ENCODE data around the gene CD3E. TPM values are rescaled to one million over a fixed set of nuclear protein-coding genes. Genes with fewer than 3 reads are reported as not detected.

Gene CD3E
- total RNA-seq, 3 donors from 2014 or later: 0.66 to 6.0 (median 2.1) TPM

DNA sequence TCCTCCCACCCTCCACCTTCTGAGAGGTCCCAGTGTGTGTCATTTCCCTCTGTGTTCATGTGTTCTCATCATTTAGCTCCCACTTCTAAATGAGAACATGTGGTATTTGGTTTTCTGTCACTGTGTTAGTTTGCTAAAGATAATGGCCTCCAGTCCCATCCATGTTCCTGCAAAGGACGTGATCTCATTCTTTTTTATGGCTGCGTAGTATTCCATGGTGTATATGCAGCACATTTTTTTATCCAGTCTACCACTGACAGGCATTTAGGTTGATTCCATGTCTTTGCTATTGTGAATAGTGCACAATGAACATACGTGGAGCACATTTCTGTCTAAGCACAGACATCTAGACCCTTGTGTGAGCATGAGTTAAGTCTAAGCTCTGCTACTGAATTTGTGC is 5.7 kb downstream of the CD3E start:
- TF ChIP-seq POLR2AphosphoS5 (IDR thresholded peaks at IDR 0.05) (no peak), POLR2A (IDR thresholded peaks at IDR 0.05) (no peak)
- TF ChIP-seq, protein P1, sequence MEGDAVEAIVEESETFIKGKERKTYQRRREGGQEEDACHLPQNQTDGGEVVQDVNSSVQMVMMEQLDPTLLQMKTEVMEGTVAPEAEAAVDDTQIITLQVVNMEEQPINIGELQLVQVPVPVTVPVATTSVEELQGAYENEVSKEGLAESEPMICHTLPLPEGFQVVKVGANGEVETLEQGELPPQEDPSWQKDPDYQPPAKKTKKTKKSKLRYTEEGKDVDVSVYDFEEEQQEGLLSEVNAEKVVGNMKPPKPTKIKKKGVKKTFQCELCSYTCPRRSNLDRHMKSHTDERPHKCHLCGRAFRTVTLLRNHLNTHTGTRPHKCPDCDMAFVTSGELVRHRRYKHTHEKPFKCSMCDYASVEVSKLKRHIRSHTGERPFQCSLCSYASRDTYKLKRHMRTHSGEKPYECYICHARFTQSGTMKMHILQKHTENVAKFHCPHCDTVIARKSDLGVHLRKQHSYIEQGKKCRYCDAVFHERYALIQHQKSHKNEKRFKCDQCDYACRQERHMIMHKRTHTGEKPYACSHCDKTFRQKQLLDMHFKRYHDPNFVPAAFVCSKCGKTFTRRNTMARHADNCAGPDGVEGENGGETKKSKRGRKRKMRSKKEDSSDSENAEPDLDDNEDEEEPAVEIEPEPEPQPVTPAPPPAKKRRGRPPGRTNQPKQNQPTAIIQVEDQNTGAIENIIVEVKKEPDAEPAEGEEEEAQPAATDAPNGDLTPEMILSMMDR (IDR thresholded peaks at IDR 0.05): no peak
- intact Hi-C loops (cut with DNase I; ENCODE audit: low total_unique reads): no loop called here
- H3K27ac ChIP-seq: no peak overlapping the region

DNA sequence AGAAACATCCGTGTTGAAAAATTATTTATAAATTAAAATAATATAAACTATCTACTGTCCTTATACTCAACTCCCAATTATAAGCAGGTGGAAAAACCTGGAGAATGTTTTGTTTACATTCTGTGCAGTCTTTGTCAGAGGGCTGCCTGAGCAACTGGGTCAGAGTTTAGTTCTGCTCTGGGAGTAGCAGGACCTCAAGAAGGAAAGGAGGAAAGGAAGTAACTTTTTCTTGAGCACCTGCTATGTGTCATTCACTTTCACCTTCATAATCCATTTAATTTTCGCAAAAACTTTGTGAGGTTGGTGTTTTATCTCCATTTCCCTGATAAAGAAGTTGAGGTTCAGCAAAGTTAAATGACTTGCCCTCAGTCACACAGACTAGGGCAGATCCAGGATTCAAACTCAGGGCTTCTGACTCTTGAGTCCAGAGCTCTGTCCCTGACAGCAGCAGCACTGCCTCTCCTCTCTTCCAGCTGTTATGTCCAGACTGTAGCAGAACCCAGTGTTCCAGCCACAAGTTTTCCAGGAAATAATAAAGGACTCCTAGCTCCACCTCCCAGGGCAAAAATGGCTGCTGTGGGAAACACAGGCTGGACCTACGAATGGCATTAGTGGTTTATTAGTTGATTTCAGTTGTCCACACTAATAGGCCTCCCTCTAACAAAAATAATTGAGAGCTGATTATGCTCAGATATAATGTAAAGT is 6.4 kb downstream of the CD3E start:
- Histone ChIP-seq H3K9me3 (no peaks in the 10 kb centered on the region), H3K4me1 (no peaks in the 10 kb centered on the region), H3K27me3 (peaks cover 0 to 3% of the 10 kb centered on the region in 2 donors), H3K4me3 (no peak overlapping the region), H3K27ac (no peak overlapping the region), H3K36me3 (no peaks in the 10 kb centered on the region)
- DNase-seq (ENCODE audit: low spot score in 2 of 2): no peak
- TF ChIP-seq, protein P1 (IDR thresholded peaks at IDR 0.05): no peak
- TF ChIP-seq POLR2AphosphoS5 (IDR thresholded peaks at IDR 0.05) (no peak), POLR2A (IDR thresholded peaks at IDR 0.05) (no peak)
- intact Hi-C loops (cut with DNase I; ENCODE audit: low total_unique reads): no loop called here

More for the DNA sequence above, 5.7 kb downstream of the CD3E start:
- Histone ChIP-seq H3K27me3 (peaks cover 0 to 3% of the 10 kb centered on the region in 2 donors), H3K9me3 (no peaks in the 10 kb centered on the region), H3K4me3 (no peak overlapping the region), H3K4me1 (no peaks in the 10 kb centered on the region), H3K36me3 (no peaks in the 10 kb centered on the region)
- no peak for DNase-seq (ENCODE audit: low spot score in 2 of 2)

DNA sequence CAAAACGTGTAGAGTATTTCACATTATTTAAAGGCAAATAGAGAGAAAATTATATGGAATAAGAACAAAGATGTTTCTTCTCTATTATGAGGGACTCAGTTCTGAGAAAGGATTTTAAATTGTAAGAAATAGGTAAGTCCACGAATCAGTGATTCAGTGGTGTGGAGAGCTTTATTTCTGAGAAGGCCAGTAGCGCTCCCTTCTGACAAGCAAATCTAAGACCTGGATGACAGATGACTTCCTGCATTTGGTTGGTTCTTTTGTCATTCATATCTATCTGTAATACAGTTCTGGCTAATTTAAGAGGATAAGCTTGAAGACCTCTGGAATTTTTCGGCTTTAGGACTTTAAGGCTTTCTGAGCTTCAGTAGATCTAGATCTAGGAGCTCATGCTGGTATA is 7.0 kb downstream of the CD3E start:
- H3K4me3 ChIP-seq: no peak overlapping the region
- no peak for DNase-seq (ENCODE audit: low spot score in 2 of 2)
- H3K27me3 ChIP-seq: peaks cover 0 to 3% of the 10 kb centered on the region in 2 donors
- H3K36me3 ChIP-seq: no peaks in the 10 kb centered on the region
- no peaks in the 10 kb centered on the region for H3K9me3 ChIP-seq
- intact Hi-C loops (cut with DNase I; ENCODE audit: low total_unique reads): no loop called here
- TF ChIP-seq, protein P1 (IDR thresholded peaks at IDR 0.05): no peak
- TF ChIP-seq POLR2AphosphoS5 (IDR thresholded peaks at IDR 0.05) (no peak), POLR2A (IDR thresholded peaks at IDR 0.05) (no peak)
- no peaks in the 10 kb centered on the region for H3K4me1 ChIP-seq
- H3K27ac ChIP-seq: no peak overlapping the region

DNA sequence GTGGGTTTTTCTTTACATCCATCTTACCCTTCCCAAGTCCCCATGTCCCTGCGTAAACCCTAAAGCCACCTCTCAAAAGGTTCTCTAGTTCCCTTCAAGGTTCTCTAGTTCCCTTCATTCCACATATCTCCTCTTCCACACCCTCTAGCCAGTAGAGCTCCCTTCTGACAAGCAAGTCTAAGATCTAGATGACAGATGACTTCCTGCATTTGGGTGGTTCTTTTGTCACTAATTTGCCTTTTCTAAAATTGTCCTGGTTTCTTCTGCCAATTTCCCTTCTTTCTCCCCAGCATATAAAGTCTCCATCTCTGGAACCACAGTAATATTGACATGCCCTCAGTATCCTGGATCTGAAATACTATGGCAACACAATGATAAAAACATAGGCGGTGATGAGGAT is 7.8 kb downstream of the CD3E start:
- Histone ChIP-seq H3K9me3 (no peaks in the 10 kb centered on the region), H3K4me1 (no peaks in the 10 kb centered on the region), H3K27me3 (peaks cover 0 to 3% of the 10 kb centered on the region in 2 donors), H3K27ac (no peak overlapping the region), H3K4me3 (no peak overlapping the region), H3K36me3 (no peaks in the 10 kb centered on the region)
- TF ChIP-seq, protein P1 (IDR thresholded peaks at IDR 0.05): no peak
- TF ChIP-seq POLR2A (IDR thresholded peaks at IDR 0.05) (no peak), POLR2AphosphoS5 (IDR thresholded peaks at IDR 0.05) (no peak)
- DNase-seq (ENCODE audit: low spot score in 2 of 2): no peak
- intact Hi-C loops (cut with DNase I; ENCODE audit: low total_unique reads): no loop called here

DNA sequence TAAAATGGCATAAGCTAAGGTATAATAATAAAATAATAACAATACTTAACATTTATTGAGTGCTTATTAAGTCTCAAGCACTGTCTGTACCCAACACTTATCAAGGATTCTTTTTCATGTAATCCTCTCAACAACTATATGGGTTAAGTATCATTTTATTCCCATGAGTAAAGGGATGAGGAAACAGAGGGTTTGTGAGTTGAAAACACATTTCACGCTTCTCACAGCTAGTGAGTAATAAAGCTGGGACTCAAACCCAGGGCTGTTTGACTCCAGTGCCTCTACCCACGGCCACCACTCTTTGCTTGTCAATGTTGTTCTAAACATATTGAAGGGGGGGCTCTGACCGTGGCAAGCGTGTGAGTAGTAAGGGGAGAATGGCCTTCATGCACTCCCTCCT is 8.7 kb downstream of the CD3E start:
- intact Hi-C loops (cut with DNase I; ENCODE audit: low total_unique reads): no loop called here
- Histone ChIP-seq H3K4me3 (no peak overlapping the region), H3K4me1 (no peaks in the 10 kb centered on the region), H3K27ac (no peak overlapping the region), H3K36me3 (no peaks in the 10 kb centered on the region), H3K27me3 (peaks cover 0 to 3% of the 10 kb centered on the region in 2 donors), H3K9me3 (no peaks in the 10 kb centered on the region)
- TF ChIP-seq POLR2A (IDR thresholded peaks at IDR 0.05): no peak
- DNase-seq (ENCODE audit: low spot score in 2 of 2): no peak
